ENCODE measurements around the gene KIAA1958.
A peak's percentile ranks its signal among the peaks of the same experiment; 100 is the strongest.

The KIAA1958 gene

DNA sequence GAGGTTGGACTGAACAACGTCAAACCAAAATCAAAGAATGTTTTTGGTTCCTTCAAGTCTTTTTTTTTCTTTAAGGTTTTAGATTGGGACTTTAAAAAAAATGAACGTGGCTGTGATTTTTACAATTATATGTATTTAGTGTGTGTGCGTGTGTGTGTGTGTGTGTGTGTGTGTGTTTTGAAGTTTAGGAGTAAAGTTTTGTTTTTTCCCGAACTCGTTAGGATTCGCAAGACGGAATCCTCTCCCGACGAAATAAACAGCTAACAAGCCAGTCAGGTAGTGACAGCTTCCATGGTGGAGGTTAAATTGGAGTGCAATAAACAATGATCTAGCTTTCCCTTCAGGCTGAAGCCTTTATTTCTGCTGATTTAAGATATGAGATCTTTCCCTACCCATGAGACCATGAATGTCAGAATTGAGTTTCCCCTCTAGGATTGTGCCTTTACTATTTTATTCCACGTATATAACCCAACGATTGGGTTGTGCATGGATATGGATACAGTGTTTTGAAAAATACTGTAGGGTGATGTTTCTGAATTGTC is 1.2 kb downstream of the KIAA1958 start:
- TF ChIP-seq, protein P1, sequence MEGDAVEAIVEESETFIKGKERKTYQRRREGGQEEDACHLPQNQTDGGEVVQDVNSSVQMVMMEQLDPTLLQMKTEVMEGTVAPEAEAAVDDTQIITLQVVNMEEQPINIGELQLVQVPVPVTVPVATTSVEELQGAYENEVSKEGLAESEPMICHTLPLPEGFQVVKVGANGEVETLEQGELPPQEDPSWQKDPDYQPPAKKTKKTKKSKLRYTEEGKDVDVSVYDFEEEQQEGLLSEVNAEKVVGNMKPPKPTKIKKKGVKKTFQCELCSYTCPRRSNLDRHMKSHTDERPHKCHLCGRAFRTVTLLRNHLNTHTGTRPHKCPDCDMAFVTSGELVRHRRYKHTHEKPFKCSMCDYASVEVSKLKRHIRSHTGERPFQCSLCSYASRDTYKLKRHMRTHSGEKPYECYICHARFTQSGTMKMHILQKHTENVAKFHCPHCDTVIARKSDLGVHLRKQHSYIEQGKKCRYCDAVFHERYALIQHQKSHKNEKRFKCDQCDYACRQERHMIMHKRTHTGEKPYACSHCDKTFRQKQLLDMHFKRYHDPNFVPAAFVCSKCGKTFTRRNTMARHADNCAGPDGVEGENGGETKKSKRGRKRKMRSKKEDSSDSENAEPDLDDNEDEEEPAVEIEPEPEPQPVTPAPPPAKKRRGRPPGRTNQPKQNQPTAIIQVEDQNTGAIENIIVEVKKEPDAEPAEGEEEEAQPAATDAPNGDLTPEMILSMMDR (IDR thresholded peaks at IDR 0.05; ENCODE audit: low read depth, low read length, missing control alignments): no peak
- DNase-seq (ENCODE audit: low read depth): no peak

DNA sequence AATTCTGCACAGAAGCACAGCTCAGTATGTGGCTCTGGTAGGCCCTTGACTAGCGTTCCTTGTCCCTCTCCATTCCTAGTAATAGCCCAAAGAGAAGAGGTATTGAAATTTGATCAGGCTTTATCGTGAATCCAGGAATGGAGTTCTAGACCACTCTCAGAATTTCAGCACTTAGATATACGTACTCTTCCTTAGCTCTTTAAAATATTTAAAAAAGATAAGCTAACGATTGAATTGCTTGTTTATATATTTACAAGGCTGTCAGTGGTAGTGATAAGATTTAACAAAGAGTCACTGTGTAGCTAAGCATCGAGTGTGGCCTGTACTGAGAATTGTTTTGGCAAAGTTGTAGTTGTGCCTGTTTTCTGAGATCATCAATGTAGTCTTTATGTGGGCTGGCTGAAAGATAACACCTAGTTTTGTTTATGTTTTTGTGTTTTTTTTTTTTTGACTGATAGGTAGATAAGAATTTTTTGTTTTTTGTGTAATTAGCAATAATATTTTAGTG is 2.5 kb downstream of the KIAA1958 start:
- no peak for DNase-seq (ENCODE audit: low read depth)
- no peak overlapping the region for H3K4me3 ChIP-seq (ENCODE audit: low read depth, low read length)
- TF ChIP-seq, protein P1 (IDR thresholded peaks at IDR 0.05; ENCODE audit: low read depth, low read length, missing control alignments): no peak

More for the DNA sequence above, 1.2 kb downstream of the KIAA1958 start:
- peak overlapping the region; percentile 92 for H3K4me3 ChIP-seq (ENCODE audit: low read depth, low read length)

GRCh38 chr9:112489876-112490666 is 3.4 kb downstream of the KIAA1958 start:
- DNase-seq (ENCODE audit: low read depth): no peak
- TF ChIP-seq, protein P1 (IDR thresholded peaks at IDR 0.05; ENCODE audit: low read depth, low read length, missing control alignments): no peak
- H3K4me3 ChIP-seq (ENCODE audit: low read depth, low read length): no peak overlapping the region

DNA sequence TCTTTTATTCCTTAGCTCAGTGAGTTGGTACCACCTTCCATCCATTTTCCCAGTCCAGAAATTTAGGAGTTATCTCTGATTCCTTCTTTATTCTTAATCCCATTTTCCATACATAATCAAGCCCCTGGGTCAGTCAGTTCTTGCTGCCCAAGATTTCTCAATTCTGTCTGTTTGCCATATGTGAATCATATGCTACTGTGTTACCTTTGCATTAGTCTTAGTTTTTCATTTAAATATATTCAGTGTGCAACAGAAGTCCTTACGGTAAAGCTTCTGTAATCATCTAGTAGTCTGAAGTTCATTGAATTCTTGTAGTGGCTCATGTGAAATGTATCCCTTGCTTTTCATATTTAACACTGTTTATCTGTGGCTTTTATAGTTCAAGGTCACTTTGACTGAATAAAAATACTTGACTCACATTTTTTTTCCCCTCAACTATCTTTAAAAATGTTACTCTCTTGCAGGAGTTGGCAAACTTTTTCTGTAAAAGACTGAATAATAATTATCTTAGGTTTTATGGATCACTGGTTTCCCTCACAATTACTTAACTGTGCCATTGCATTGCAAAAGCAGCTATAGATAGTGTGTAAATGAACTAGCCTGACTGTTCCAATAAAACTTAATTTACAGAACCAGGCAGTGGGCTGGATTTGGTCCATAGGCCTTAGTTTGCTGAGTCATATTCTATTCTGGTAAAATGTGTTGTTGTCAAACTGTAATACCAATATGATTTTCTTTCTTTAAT is 6.9 kb downstream of the KIAA1958 start:
- H3K4me3 ChIP-seq (ENCODE audit: low read depth, low read length): no peak overlapping the region
- TF ChIP-seq, protein P1 (IDR thresholded peaks at IDR 0.05; ENCODE audit: low read depth, low read length, missing control alignments): no peak
- DNase-seq (ENCODE audit: low read depth): no peak

GRCh38 chr9:112494153-112494552 is 7.5 kb downstream of the KIAA1958 start:
- no peak overlapping the region for H3K4me3 ChIP-seq (ENCODE audit: low read depth, low read length)
- TF ChIP-seq, protein P1 (IDR thresholded peaks at IDR 0.05; ENCODE audit: low read depth, low read length, missing control alignments): no peak
- DNase-seq (ENCODE audit: low read depth): no peak

DNA sequence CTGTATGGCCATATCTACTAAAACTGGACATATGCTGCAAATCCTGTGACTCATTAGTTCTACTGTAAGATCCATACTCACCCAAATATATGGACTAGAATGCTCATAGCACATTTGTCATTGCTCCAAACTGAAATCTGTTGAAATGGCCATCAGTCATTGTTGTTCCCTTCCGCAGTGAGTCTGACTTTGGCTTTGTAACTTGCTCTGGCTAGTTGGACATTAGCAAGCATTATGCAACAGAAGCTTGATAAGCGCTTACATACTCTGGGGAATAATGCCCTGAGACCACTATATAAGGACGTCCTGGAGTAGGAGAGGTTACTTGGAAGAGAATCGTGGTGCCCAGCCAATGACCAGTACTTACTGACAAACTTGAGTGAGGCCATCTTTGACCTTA is 9.0 kb downstream of the KIAA1958 start:
- no peak overlapping the region for H3K4me3 ChIP-seq (ENCODE audit: low read depth, low read length)
- TF ChIP-seq, protein P1 (IDR thresholded peaks at IDR 0.05; ENCODE audit: low read depth, low read length, missing control alignments): no peak
- DNase-seq (ENCODE audit: low read depth): no peak
